GM18508 (cell line): ENCODE measurements around the gene NCKAP5.

Source experiments
- ATAC-seq: cut with Tn5 transposase; IDR thresholded peaks from one replicate; pipeline ENCODE4 v1.9.1; 2021; ENCODE audit warnings: moderate number of reproducible peaks; ENCODE audit not compliant: insufficient read depth, unreplicated experiment

Gene NCKAP5

GRCh38 chr2:133576714-133577113 lies 8.5 kb upstream of the NCKAP5 start:
- no peak for ATAC-seq

DNA sequence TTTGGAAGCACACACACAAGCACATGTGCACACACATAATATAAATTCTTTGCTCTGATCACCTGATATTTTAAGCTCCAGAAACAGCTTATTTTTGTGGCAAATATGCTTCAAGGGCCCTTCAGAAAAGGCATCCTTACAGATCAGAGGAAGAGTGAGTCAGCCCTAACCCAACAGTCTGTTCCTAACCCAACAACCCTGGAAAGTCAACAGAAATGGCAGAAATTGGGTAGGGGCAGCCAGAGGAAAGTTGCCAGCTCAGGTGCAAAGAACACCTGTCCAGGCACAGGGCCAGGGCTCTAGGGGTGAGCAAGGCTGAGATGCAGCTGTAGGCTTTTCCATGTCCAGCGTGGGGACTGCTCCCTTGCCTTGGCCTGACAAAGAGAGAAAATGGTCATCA lies 6.4 kb upstream of the NCKAP5 start:
- ATAC-seq = no peak

DNA sequence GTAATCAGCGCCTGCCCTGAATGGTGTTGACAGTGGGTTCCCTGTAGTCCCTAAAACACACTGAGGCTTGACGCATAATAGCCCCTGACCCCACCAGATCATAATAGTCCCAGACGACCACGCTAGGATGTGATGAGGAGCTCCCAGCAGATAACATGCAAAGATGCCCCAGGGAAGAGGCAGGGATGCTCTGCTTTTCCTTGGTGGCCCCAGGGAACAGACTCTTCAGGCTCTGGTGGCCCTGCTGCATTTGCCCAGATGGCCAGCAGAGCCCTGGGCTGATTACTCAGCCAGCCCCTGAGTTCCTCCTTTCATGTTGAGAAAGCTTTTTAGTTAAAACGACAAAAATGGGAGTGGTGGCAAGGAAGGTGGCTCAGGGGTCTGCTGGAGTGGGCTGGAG lies 5.9 kb upstream of the NCKAP5 start:
- no peak for ATAC-seq

- no peak for ATAC-seq
Measured at GRCh38 chr2:133573491-133574162, 5.4 kb upstream of the NCKAP5 start.

GRCh38 chr2:133571249-133571648 lies 3.0 kb upstream of the NCKAP5 start:
- ATAC-seq = no peak

DNA sequence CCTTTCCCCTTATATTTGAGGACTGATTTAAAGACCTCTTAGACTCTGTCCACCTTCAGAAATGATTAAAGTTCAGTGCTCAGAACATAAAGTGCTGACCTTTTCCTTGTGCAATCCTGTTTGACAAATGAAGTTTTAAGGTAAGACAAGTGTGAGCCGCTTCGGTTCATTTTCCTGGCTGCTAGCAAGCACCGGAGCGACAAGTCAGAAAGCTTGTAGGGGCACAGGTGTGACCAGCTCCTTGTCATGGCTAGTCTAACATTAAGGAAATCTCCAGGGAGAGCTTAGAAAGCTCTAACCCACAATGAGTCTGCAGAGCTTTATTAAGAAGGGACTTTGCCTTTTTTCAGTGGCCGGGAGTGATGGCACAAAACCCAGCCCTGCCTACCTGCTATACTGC lies 2.3 kb upstream of the NCKAP5 start:
- no peak for ATAC-seq

DNA sequence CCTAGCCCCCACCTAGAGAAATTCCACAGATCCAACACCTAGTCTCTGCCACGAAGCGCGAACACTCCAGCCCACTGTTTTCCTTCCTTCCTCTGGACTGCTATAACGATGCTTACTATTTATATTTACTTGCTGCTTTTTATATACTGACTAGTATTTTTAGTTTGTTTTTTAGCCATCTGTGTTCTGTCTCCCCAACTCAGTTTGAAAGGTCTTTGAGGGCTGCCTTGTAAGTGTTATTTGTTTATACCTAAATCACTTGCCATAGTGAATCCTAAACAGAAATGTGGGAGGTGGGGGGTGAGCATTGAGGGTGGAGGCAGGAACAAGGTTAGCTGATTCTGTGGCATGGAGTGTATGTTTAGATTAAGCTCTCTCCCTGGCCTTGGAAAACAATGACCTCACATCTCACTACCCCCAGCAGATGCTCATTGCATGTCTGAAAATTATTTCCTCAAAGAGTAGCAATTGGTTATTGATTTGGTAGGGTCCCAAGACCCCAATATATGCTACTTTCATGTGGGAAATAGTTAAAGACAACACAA lies 1.1 kb upstream of the NCKAP5 start:
- ATAC-seq = no peak

GRCh38 chr2:133568598-133568997 lies 335 bp upstream of the NCKAP5 start:
- ATAC-seq = no peak

GRCh38 chr2:133562558-133562957 lies 5.7 kb downstream of the NCKAP5 start:
- no peak for ATAC-seq

- ATAC-seq = no peak
Measured at GRCh38 chr2:133561045-133561852, 7.0 kb downstream of the NCKAP5 start.

- no peak for ATAC-seq
Measured at GRCh38 chr2:133557614-133558013, 10.6 kb downstream of the NCKAP5 start.

GRCh38 chr2:133553838-133554408 lies 14.3 kb downstream of the NCKAP5 start:
- no peak for ATAC-seq

DNA sequence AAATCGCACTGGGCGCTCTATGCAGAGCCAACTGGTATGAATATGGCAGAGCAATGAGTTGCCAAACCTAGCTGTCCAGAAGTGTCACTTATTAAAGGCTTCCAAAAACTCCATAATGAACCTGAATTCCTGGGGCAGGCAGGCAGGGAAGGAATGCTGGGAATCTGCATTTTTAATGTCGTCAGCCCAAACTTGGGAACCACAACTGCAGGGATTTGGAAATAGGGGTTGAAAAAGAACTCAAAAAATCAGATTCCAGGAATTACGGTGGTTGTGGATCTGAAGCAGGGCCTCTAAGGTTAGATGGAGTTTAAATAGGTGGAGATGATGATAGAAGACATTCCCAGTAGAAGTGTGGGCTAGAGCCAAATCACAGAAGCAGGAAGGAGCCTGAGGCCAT lies 15.0 kb downstream of the NCKAP5 start:
- no peak for ATAC-seq

DNA sequence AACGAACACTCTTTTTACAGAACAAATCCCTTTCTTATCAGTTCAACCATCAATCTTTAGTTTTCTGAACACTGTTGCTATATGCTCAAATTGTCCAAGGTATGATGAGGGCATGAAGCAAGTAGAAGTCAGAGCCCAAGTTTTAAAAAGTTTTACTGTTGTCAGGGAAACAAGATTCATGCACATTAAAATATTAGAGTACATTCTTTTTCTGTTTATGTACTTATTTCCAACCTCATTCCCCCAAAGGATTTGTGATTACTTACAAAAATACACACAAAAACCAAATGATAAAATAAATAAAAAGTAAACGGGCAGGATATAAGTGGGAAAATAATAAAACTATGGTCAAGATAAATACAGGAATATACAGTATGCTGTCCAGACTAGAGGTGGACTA lies 15.4 kb downstream of the NCKAP5 start:
- ATAC-seq = no peak

GRCh38 chr2:133541797-133542196 lies 26.5 kb downstream of the NCKAP5 start:
- ATAC-seq = no peak

DNA sequence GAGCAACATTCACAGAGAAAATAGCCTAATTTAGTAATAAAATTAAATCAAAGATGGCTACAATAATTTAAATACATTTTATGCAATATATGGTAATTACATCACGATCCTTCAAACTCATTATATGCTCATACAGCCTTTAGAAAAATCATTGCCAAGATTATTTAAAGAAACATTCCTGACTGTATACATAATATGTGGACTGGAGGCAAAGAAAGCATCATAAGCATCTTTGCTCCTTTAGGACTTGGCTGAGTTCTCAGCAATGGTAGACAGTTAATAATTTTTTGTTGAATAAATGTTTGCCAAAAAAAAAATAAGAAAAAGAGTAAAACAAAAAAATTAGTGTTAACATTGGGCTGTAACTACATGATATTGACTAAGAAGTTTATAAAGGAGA lies 26.9 kb downstream of the NCKAP5 start:
- no peak for ATAC-seq

GRCh38 chr2:133532919-133533318 lies 35.3 kb downstream of the NCKAP5 start:
- ATAC-seq = no peak

- no peak for ATAC-seq
Measured at GRCh38 chr2:133531382-133531781, 36.9 kb downstream of the NCKAP5 start.

DNA sequence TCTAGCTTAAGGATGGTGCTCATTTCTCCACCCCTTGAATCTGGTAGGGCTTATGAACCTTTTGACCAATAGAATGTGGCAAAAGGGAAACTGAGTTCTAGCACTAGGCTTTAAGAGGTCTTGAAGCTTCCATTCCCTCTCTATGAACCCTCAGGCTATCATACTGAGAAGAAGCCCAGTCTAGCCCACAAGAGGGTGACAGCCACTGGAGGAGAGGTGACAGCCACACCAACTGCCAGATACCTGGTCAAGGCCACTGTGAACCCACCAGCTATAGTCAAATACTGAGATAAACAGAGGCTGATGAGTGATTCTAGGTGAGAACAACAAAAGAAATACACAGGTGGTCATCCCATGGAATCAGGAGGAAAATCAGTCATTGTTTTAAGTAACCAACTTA lies 37.6 kb downstream of the NCKAP5 start:
- no peak for ATAC-seq

GRCh38 chr2:133526530-133527300 lies 41.5 kb downstream of the NCKAP5 start:
- no peak for ATAC-seq
